Measurements from ENCODE around the gene CRYBG3.

GRCh38 chr3:97821287-97821773, 481 bp upstream of the CRYBG3 start:
- TF ChIP-seq CTCF (IDR thresholded peaks at IDR 0.05) (peak in 2 of 6 experiments; percentile 17 to 29), POLR2A (IDR thresholded peaks at IDR 0.05) (no peak)

Measured in esophagus squamous epithelium (tissue), 4 donors.